Stimulated activated CD8-positive, alpha-beta memory T cell treated with anti-CD3 and anti-CD28 coated beads, Interleukin-2, amount 100 ng/mL, for 48 hours (primary cell): ENCODE measurements around the gene KANK4.

Experiments
- DNase-seq, 2 donors: peaks; one replicate each; pipeline ENCODE4 v3.0.0-alpha.2; 2020; ENCODE audit warnings: low read depth in 2 of 2

The KANK4 gene

GRCh38 chr1:62336995-62337705 is 17.9 kb upstream of the KANK4 start:
- no peak for DNase-seq

- no peak for DNase-seq
These were observed 17.4 kb upstream of the KANK4 start for GRCh38 chr1:62336638-62336994.

GRCh38 chr1:62335656-62336055 is 16.4 kb upstream of the KANK4 start:
- DNase-seq: no peak

GRCh38 chr1:62334434-62334985 is 15.3 kb upstream of the KANK4 start:
- no peak for DNase-seq

GRCh38 chr1:62333441-62333840 is 14.2 kb upstream of the KANK4 start:
- no peak for DNase-seq

- DNase-seq: no peak
These were observed 8.3 kb upstream of the KANK4 start for GRCh38 chr1:62327360-62328055.

- no peak for DNase-seq
These were observed 6.4 kb upstream of the KANK4 start for GRCh38 chr1:62325681-62326080.

GRCh38 chr1:62325081-62325480 is 5.8 kb upstream of the KANK4 start:
- DNase-seq: no peak

GRCh38 chr1:62321446-62321845 is 2.2 kb upstream of the KANK4 start:
- DNase-seq: no peak

- DNase-seq: no peak
These were observed 896 bp downstream of the KANK4 start for GRCh38 chr1:62318320-62318755.

- no peak for DNase-seq
These were observed 2.0 kb downstream of the KANK4 start for GRCh38 chr1:62317021-62317768.

- DNase-seq: no peak
These were observed 3.1 kb downstream of the KANK4 start for GRCh38 chr1:62316135-62316534.

GRCh38 chr1:62315387-62315786 is 3.8 kb downstream of the KANK4 start:
- DNase-seq: no peak

- DNase-seq: no peak
These were observed 4.5 kb downstream of the KANK4 start for GRCh38 chr1:62314454-62315350.

GRCh38 chr1:62312698-62313097 is 6.5 kb downstream of the KANK4 start:
- DNase-seq: no peak

GRCh38 chr1:62311473-62311943 is 7.7 kb downstream of the KANK4 start:
- no peak for DNase-seq

GRCh38 chr1:62309906-62310305 is 9.3 kb downstream of the KANK4 start:
- DNase-seq: no peak

GRCh38 chr1:62308606-62309005 is 10.6 kb downstream of the KANK4 start:
- DNase-seq: no peak

- no peak for DNase-seq
These were observed 11.2 kb downstream of the KANK4 start for GRCh38 chr1:62307895-62308492.

GRCh38 chr1:62307446-62307845 is 11.8 kb downstream of the KANK4 start:
- no peak for DNase-seq

- DNase-seq: no peak
These were observed 13.2 kb downstream of the KANK4 start for GRCh38 chr1:62306065-62306464.
